Subcutaneous adipose tissue (tissue), 4 donors: ENCODE measurements around the gene ARHGAP18. TPM values are rescaled to one million over a fixed set of nuclear protein-coding genes. Genes with fewer than 3 reads are reported as not detected.

Source experiments
- CTCF ChIP-seq: fragments of 450-650 bp; IDR thresholded peaks from one replicate; pipeline ENCODE4 v1.5.1; 2016; ENCODE audit warnings: low read depth, mild to moderate bottlenecking, control low read depth, antibody characterized with exemption, moderate library complexity
- total RNA-seq, 4 donors: library from RNA; depleted of rRNA; stranded (reverse); fragments of >200 nt; gene quantifications; one replicate each; pipeline ENCODE4 v1.1.0, GENCODE V29; 2016

The ARHGAP18 gene
- total RNA-seq, 4 donors from 2014 or later: 20.7 to 44.2 (median 29.7) TPM

- no peak for TF ChIP-seq CTCF
Measured at GRCh38 chr6:129577691-129578090, 132.3 kb downstream of the ARHGAP18 start.

GRCh38 chr6:129576456-129576855, 133.5 kb downstream of the ARHGAP18 start:
- no peak for TF ChIP-seq CTCF

GRCh38 chr6:129575378-129576118, 134.4 kb downstream of the ARHGAP18 start:
- no peak for TF ChIP-seq CTCF

GRCh38 chr6:129568015-129568414, 142.0 kb downstream of the ARHGAP18 start:
- no peak for TF ChIP-seq CTCF

GRCh38 chr6:129567374-129567773, 142.6 kb downstream of the ARHGAP18 start:
- TF ChIP-seq CTCF: no peak

- TF ChIP-seq CTCF: no peak
Measured at GRCh38 chr6:129565811-129566210, 144.2 kb downstream of the ARHGAP18 start.

GRCh38 chr6:129565366-129565765, 144.6 kb downstream of the ARHGAP18 start:
- no peak for TF ChIP-seq CTCF
